PC-3 (cell line): ENCODE measurements around the gene CDK2AP2. TPM values are rescaled to one million over a fixed set of nuclear protein-coding genes. Genes with fewer than 3 reads are reported as not detected.
"Not testable (repeated sequence)": the region's sequence is repeated elsewhere in the genome, so short reads cannot be mapped to it uniquely, and the experiment has no call there.

ENCODE experiments used
- ATAC-seq: fragments of 200-7000 bp; cut with Tn5 transposase; 2 replicates; pipeline ENCODE4 v1.9.1; 2020; ENCODE audit warnings: mild to moderate bottlenecking, moderate library complexity
- BruUV-seq: library from RNA; stranded (reverse); fragments of 400-500 nt; replicated peaks from 2 replicates; lab custom pipeline; 2021; lab: Mats Ljungman, UMichigan
- CTCF ChIA-PET: fragments of 300-600 bp; sonication (Branson Sonifier 250); formaldehyde crosslinking; loops from one replicate; lab custom pipeline; 2022; ENCODE audit warnings: antibody characterized with exemption; lab: Charles Lee
- POLR2A ChIA-PET: fragments of 300-600 bp; sonication (Branson Sonifier 250); formaldehyde crosslinking; loops from one replicate; lab custom pipeline; 2022; ENCODE audit warnings: antibody characterized with exemption; ENCODE audit not compliant: unreplicated experiment; lab: Charles Lee
- DNase-seq: peaks from one replicate; pipeline ENCODE4 v3.0.0-alpha.2; 2015
- H2AFZ ChIP-seq: fragments of 300-600 bp; sonication (generic); 2 replicates; pipeline ENCODE4 v1.6.0; 2016; ENCODE audit warnings: antibody characterized with exemption, low read length
- H3F3A ChIP-seq: fragments of 300-600 bp; sonication (generic); one replicate; pipeline ENCODE4 v1.6.0; 2017; ENCODE audit warnings: antibody characterized with exemption, low read length, control low read depth, mild to moderate bottlenecking; ENCODE audit not compliant: unreplicated experiment
- H3K27ac ChIP-seq: fragments of 300-600 bp; sonication (generic); 2 replicates; pipeline ENCODE4 v1.5.1; 2016; ENCODE audit warnings: mild to moderate bottlenecking, low read length
- H3K27me3 ChIP-seq: fragments of 300-600 bp; sonication (generic); 2 replicates; pipeline ENCODE4 v1.6.1; 2016; ENCODE audit warnings: low read length, mixed read lengths
- H3K36me3 ChIP-seq: fragments of 300-600 bp; sonication (generic); 2 replicates; pipeline ENCODE4 v1.6.1; 2016; ENCODE audit warnings: low read depth, mixed run types, low read length, mixed read lengths
- H3K4me1 ChIP-seq: fragments of 300-600 bp; sonication (generic); 2 replicates; pipeline ENCODE4 v1.5.1; 2016; ENCODE audit warnings: low read length; ENCODE audit not compliant: insufficient read depth
- H3K4me2 ChIP-seq: fragments of 300-600 bp; sonication (generic); 2 replicates; pipeline ENCODE4 v1.6.0; 2016; ENCODE audit warnings: low read length
- H3K4me3 ChIP-seq: fragments of 300-600 bp; sonication (generic); 2 replicates; pipeline ENCODE4 v1.5.1; 2016; ENCODE audit warnings: mild to moderate bottlenecking, low read length, mixed read lengths
- H3K79me2 ChIP-seq: fragments of 300-600 bp; sonication (generic); 2 replicates; pipeline ENCODE4 v1.6.1; 2017; ENCODE audit warnings: low read length, mixed read lengths
- H3K9ac ChIP-seq: fragments of 300-600 bp; sonication (generic); 2 replicates; pipeline ENCODE4 v1.6.0; 2016; ENCODE audit warnings: mild to moderate bottlenecking, low read length
- H3K9me2 ChIP-seq: fragments of 300-600 bp; sonication (generic); replicated peaks from 2 replicates; pipeline ENCODE4 v1.6.1; 2016; ENCODE audit warnings: mixed run types, low read length, mixed read lengths
- H3K9me3 ChIP-seq: fragments of 300-600 bp; sonication (generic); 2 replicates; pipeline ENCODE4 v1.6.1; 2016; ENCODE audit warnings: low read length, mixed read lengths
- H4K20me1 ChIP-seq: fragments of 300-600 bp; sonication (generic); 2 replicates; pipeline ENCODE4 v1.6.1; 2016; ENCODE audit warnings: low read length, mixed read lengths
- CTCF ChIP-seq: fragments of 300-600 bp; sonication (generic); conservative IDR thresholded peaks from 2 replicates; pipeline ENCODE4 v1.5.1; 2017; ENCODE audit warnings: antibody characterized with exemption, low read depth, mild to moderate bottlenecking, low read length
- EZH2 ChIP-seq: fragments of 300-600 bp; sonication (generic); IDR thresholded peaks from one replicate; pipeline ENCODE4 v1.6.1; 2017; ENCODE audit warnings: antibody characterized with exemption, mild to moderate bottlenecking, low read length; ENCODE audit not compliant: unreplicated experiment
- EZH2phosphoT487 ChIP-seq: fragments of 300-600 bp; sonication (generic); IDR thresholded peaks from 2 replicates; pipeline ENCODE4 v1.6.1; 2018; ENCODE audit warnings: mild to moderate bottlenecking, antibody characterized with exemption, low read length, borderline replicate concordance
- intact Hi-C: fragments of 100-400 bp; cut with micrococcal nuclease; formaldehyde crosslinking; loops from 2 replicates; pipeline ENCODE4 v1.9.0; 2023
- total RNA-seq: library from RNA; depleted of rRNA; stranded (reverse); fragments of >200 nt; gene quantifications from 2 replicates; pipeline ENCODE4 v1.2.3, GENCODE V29; 2014

The CDK2AP2 gene
- total RNA-seq, 1 experiment from 2014 or later, result 87.4 TPM

GRCh38 chr11:67551127-67551526 lies 43.2 kb upstream of the CDK2AP2 start:
- Histone ChIP-seq H3K4me3 (no peak overlapping the region), H4K20me1 (no peaks in the 10 kb centered on the region), H3K9ac (no peak overlapping the region), H3K36me3 (no peaks in the 10 kb centered on the region), H3K79me2 (no peaks in the 10 kb centered on the region), H3K4me1 (no peaks in the 10 kb centered on the region), H3K27ac (no peak overlapping the region), H3K9me2 (no peaks in the 10 kb centered on the region), H3K9me3 (peaks cover 16% of the 10 kb centered on the region; the same call in 1 of the 2 replicates), H2AFZ (no peak overlapping the region), H3K27me3 (no peaks in the 10 kb centered on the region), H3F3A (no peaks in the 10 kb centered on the region), H3K4me2 (no peak overlapping the region)
- intact Hi-C loops, result no loop called here
- ChIA-PET CTCF (no interaction called here), POLR2A (no interaction called here)
- TF ChIP-seq EZH2phosphoT487 (no peak), EZH2 (no peak), CTCF (no peak)
- DNase-seq (no peak), ATAC-seq (no peak)
- BruUV-seq, result no TSS peak

- Histone ChIP-seq H3K27me3 (no peaks in the 10 kb centered on the region), H3K9ac (no peak overlapping the region), H3K4me2 (no peak overlapping the region), H4K20me1 (no peaks in the 10 kb centered on the region), H3K4me3 (no peak overlapping the region), H3K79me2 (no peaks in the 10 kb centered on the region), H2AFZ (no peak overlapping the region), H3K9me3 (peaks cover 16% of the 10 kb centered on the region; the same call in 1 of the 2 replicates), H3K4me1 (no peaks in the 10 kb centered on the region), H3K36me3 (no peaks in the 10 kb centered on the region), H3F3A (no peaks in the 10 kb centered on the region), H3K9me2 (no peaks in the 10 kb centered on the region), H3K27ac (no peak overlapping the region)
- ATAC-seq, result peak; percentile 15; the same call in 1 of the 2 replicates
- no peak for DNase-seq
- ChIA-PET CTCF (no interaction called here), POLR2A (interaction anchor here (0.5 to 0.7 kb wide), 3 partner anchors 21 to 178 kb away, joined by 3 to 5 read pairs (median 3); no protein-coding TSS in a partner anchor)
- TF ChIP-seq EZH2phosphoT487 (no peak), CTCF (no peak), EZH2 (no peak)
- intact Hi-C loops, result no loop called here
- BruUV-seq, result no TSS peak
Observed at GRCh38 chr11:67548555-67549110, 40.7 kb upstream of the CDK2AP2 start.

GRCh38 chr11:67548112-67548511 lies 40.1 kb upstream of the CDK2AP2 start:
- H4K20me1 ChIP-seq, H3K9me2 ChIP-seq, H2AFZ ChIP-seq, H3K27ac ChIP-seq, DNase-seq, H3K36me3 ChIP-seq, H3K4me3 ChIP-seq, H3K27me3 ChIP-seq, H3F3A ChIP-seq, ATAC-seq, H3K4me2 ChIP-seq, H3K79me2 ChIP-seq, H3K9ac ChIP-seq, BruUV-seq, H3K4me1 ChIP-seq, intact Hi-C loops: not testable (repeated sequence)
- CTCF ChIA-PET, result interaction anchor here (0.6 kb wide), 1 partner anchor 16 kb away, joined by 3 read pairs; no protein-coding TSS in a partner anchor
- POLR2A ChIA-PET, result interaction anchor here (0.5 to 0.7 kb wide), 2 partner anchors 21 to 36 kb away, joined by 3 to 5 read pairs; no protein-coding TSS in a partner anchor
- peaks cover 16% of the 10 kb centered on the region; the same call in 1 of the 2 replicates for H3K9me3 ChIP-seq
